Tibial nerve (tissue), 4 donors: ENCODE measurements around the gene COX14.

Experiments
- CTCF ChIP-seq, 5 experiments: fragments of 200-600 bp in 3 of 5; fragments of 450-650 bp in 2 of 5; sonication (generic) in 3 of 5; IDR thresholded peaks; one replicate each; pipeline ENCODE4 v1.5.1; 2016 to 2019; ENCODE audit warnings: antibody characterized with exemption in 5 of 5, mild to moderate bottlenecking in 3 of 5, moderate library complexity in 2 of 5
- EP300 ChIP-seq, 2 donors: sonication (generic); formaldehyde crosslinking; IDR thresholded peaks; one replicate each; pipeline ENCODE4 v1.6.1; 2017; ENCODE audit warnings: antibody characterized with exemption in 2 of 2, mild to moderate bottlenecking in 1 of 2

GRCh38 chr12:50117057-50117622 is 5.1 kb downstream of the COX14 start:
- TF ChIP-seq CTCF (IDR thresholded peaks at IDR 0.05): no peak
- no peak for TF ChIP-seq EP300 (IDR thresholded peaks at IDR 0.05)
